Measurements from ENCODE around the gene PLSCR5.

Gene PLSCR5

GRCh38 chr3:146561879-146562278, 43.3 kb downstream of the PLSCR5 start:
- POLR2A ChIA-PET, result no interaction called here
- TF ChIP-seq, protein P1, sequence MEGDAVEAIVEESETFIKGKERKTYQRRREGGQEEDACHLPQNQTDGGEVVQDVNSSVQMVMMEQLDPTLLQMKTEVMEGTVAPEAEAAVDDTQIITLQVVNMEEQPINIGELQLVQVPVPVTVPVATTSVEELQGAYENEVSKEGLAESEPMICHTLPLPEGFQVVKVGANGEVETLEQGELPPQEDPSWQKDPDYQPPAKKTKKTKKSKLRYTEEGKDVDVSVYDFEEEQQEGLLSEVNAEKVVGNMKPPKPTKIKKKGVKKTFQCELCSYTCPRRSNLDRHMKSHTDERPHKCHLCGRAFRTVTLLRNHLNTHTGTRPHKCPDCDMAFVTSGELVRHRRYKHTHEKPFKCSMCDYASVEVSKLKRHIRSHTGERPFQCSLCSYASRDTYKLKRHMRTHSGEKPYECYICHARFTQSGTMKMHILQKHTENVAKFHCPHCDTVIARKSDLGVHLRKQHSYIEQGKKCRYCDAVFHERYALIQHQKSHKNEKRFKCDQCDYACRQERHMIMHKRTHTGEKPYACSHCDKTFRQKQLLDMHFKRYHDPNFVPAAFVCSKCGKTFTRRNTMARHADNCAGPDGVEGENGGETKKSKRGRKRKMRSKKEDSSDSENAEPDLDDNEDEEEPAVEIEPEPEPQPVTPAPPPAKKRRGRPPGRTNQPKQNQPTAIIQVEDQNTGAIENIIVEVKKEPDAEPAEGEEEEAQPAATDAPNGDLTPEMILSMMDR (IDR thresholded peaks at IDR 0.05; ENCODE audit: insufficient read depth, low read length, missing control alignments), result no peak
- CTCF ChIA-PET, result interaction anchor here (1.3 to 1.7 kb wide), 2 partner anchors 10 to 344 kb away, joined by 3 to 4 read pairs; no protein-coding TSS in a partner anchor
- no peak overlapping the region for H3K4me3 ChIP-seq (ENCODE audit: low read depth, low read length)
- no peak for DNase-seq (ENCODE audit: low read depth, low spot score)

GRCh38 chr3:146561463-146561862, 43.7 kb downstream of the PLSCR5 start:
- no peak overlapping the region for H3K4me3 ChIP-seq (ENCODE audit: low read depth, low read length)
- no peak for DNase-seq (ENCODE audit: low read depth, low spot score)
- TF ChIP-seq, protein P1 (IDR thresholded peaks at IDR 0.05; ENCODE audit: insufficient read depth, low read length, missing control alignments), result no peak
- CTCF ChIA-PET, result interaction anchor here (1.3 to 1.7 kb wide), 2 partner anchors 10 to 343 kb away, joined by 3 to 4 read pairs; no protein-coding TSS in a partner anchor
- POLR2A ChIA-PET, result no interaction called here

- ChIA-PET CTCF (interaction anchor here (1.7 kb wide), 1 partner anchor 9 kb away, joined by 4 read pairs; no protein-coding TSS in a partner anchor), POLR2A (no interaction called here)
- TF ChIP-seq, protein P1 (IDR thresholded peaks at IDR 0.05; ENCODE audit: insufficient read depth, low read length, missing control alignments), result no peak
- no peak overlapping the region for H3K4me3 ChIP-seq (ENCODE audit: low read depth, low read length)
- no peak for DNase-seq (ENCODE audit: low read depth, low spot score)
Measured at GRCh38 chr3:146560678-146561077, 44.5 kb downstream of the PLSCR5 start.

GRCh38 chr3:146559388-146559787, 45.8 kb downstream of the PLSCR5 start:
- ChIA-PET POLR2A (no interaction called here), CTCF (no interaction called here)

GRCh38 chr3:146558781-146559180, 46.4 kb downstream of the PLSCR5 start:
- ChIA-PET POLR2A (no interaction called here), CTCF (no interaction called here)
- TF ChIP-seq, protein P1 (IDR thresholded peaks at IDR 0.05; ENCODE audit: insufficient read depth, low read length, missing control alignments), result no peak
- no peak overlapping the region for H3K4me3 ChIP-seq (ENCODE audit: low read depth, low read length)
- no peak for DNase-seq (ENCODE audit: low read depth, low spot score)

More at GRCh38 chr3:146559388-146559787, 45.8 kb downstream of the PLSCR5 start:
- no peak for DNase-seq (ENCODE audit: low read depth, low spot score)
- TF ChIP-seq, protein P1 (IDR thresholded peaks at IDR 0.05; ENCODE audit: insufficient read depth, low read length, missing control alignments), result no peak
- no peak overlapping the region for H3K4me3 ChIP-seq (ENCODE audit: low read depth, low read length)

DNA sequence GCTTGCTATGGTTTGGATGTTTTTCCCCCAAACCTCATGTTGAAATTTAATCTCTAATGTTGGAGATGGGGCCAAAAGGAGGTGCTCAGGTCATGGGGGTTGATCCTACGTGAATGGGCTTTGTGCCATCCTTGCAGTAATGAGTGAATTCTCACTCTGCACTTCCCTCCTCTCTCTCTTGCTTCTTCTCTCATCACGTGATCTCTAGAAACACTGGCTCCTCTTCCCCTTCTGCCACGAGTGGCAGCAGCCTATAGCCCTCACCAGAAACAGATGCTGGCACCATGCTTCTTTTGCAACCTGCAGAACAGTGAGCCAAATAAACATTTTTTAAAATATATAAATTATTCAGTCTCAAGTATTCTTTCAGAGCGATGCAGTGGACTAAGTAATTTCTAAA, 47.4 kb downstream of the PLSCR5 start:
- TF ChIP-seq, protein P1 (IDR thresholded peaks at IDR 0.05; ENCODE audit: insufficient read depth, low read length, missing control alignments), result no peak
- CTCF ChIA-PET, result no interaction called here
- no peak overlapping the region for H3K4me3 ChIP-seq (ENCODE audit: low read depth, low read length)
- no peak for DNase-seq (ENCODE audit: low read depth, low spot score)
- POLR2A ChIA-PET, result no interaction called here
